GM19397 (cell line): ENCODE data around the gene AMOTL1.
A peak's percentile ranks its signal among the peaks of the same experiment; 100 is the strongest.

Experiments used
- ATAC-seq: cut with Tn5 transposase; IDR thresholded peaks from one replicate; pipeline ENCODE4 v1.9.1; 2021; ENCODE audit warnings: mild to moderate bottlenecking, moderate library complexity; ENCODE audit not compliant: unreplicated experiment

The AMOTL1 gene

GRCh38 chr11:94923004-94923334, 154.8 kb downstream of the AMOTL1 start:
- ATAC-seq: no peak

- no peak for ATAC-seq
Observed at GRCh38 chr11:94924171-94924572, 156.0 kb downstream of the AMOTL1 start.

- ATAC-seq: no peak
Observed at GRCh38 chr11:94924612-94925011, 156.5 kb downstream of the AMOTL1 start.

GRCh38 chr11:94925422-94926270, 157.5 kb downstream of the AMOTL1 start:
- ATAC-seq: peak; percentile 75

GRCh38 chr11:94926271-94926625, 158.1 kb downstream of the AMOTL1 start:
- no peak for ATAC-seq
